ENCODE data around the gene RNF31. TPM values are rescaled to one million over a fixed set of nuclear protein-coding genes. Genes with fewer than 3 reads are reported as not detected.
A peak's percentile ranks its signal among the peaks of the same experiment; 100 is the strongest.

The RNF31 gene
- total and polyA plus RNA-seq, 2 of the 13 experiments (the other 11 are each of a cell fraction or from before 2014, with no cell fraction given), result 48.2 to 86.8 TPM

- TF ChIP-seq ZNF740 (CRISPR knock-in tag; IDR thresholded peaks at IDR 0.05), result peak; percentile 87; the same call in 1 of the 2 replicates
- TF ChIP-seq ATF2 (CRISPR knock-in tag; IDR thresholded peaks at IDR 0.05), result peak; percentile 33; the same call in 1 of the 2 replicates
- TF ChIP-seq SRY (CRISPR knock-in tag; IDR thresholded peaks at IDR 0.05), result no peak
- TF ChIP-seq ZNF644 (CRISPR knock-in tag; IDR thresholded peaks at IDR 0.05; ENCODE audit: low read depth), result peak; percentile 76; the same call in 1 of the 2 replicates
- no peak for TF ChIP-seq SCMH1 (CRISPR knock-in tag; IDR thresholded peaks at IDR 0.05; ENCODE audit: borderline replicate concordance)
- peak; percentile 84 for TF ChIP-seq ZBTB43 (CRISPR knock-in tag; conservative IDR thresholded peaks at IDR 0.05)
- peak; percentile 68; the same call in 1 of the 2 replicates for TF ChIP-seq RXRB (CRISPR knock-in tag; IDR thresholded peaks at IDR 0.05; ENCODE audit: borderline replicate concordance)
- TF ChIP-seq SMAD1 (CRISPR knock-in tag; IDR thresholded peaks at IDR 0.05; ENCODE audit: borderline replicate concordance, low read depth), result no peak
- TF ChIP-seq SP4 (CRISPR knock-in tag; IDR thresholded peaks at IDR 0.05), result no peak
- TF ChIP-seq ZSCAN9 (CRISPR knock-in tag; IDR thresholded peaks at IDR 0.05; ENCODE audit: borderline replicate concordance), result peak; percentile 50; the same call in 1 of the 2 replicates
- TF ChIP-seq TRAFD1 (CRISPR knock-in tag; IDR thresholded peaks at IDR 0.05; ENCODE audit: borderline replicate concordance), result peak; percentile 89; the same call in 1 of the 2 replicates
- peak; percentile 13; the same call in 1 of the 2 replicates for TF ChIP-seq SIX4 (CRISPR knock-in tag; IDR thresholded peaks at IDR 0.05)
- TF ChIP-seq HOXD1 (CRISPR knock-in tag; IDR thresholded peaks at IDR 0.05), result no peak; the same call in none of the 2 replicates
- TF ChIP-seq ZNF335 (CRISPR knock-in tag; IDR thresholded peaks at IDR 0.05), result 0 out of 2 replicates have a peak, but pooled peaks have one; percentile 14
- TF ChIP-seq NR2C2 (CRISPR knock-in tag; IDR thresholded peaks at IDR 0.05; ENCODE audit: borderline replicate concordance), result no peak
- TF ChIP-seq HNRNPH1 (optimal IDR thresholded peaks at IDR 0.05; ENCODE audit: low read depth, low read length), result no peak
- TF ChIP-seq SOX5 (CRISPR knock-in tag; IDR thresholded peaks at IDR 0.05; ENCODE audit: borderline replicate concordance), result no peak; the same call in none of the 2 replicates
- TF ChIP-seq ETS1 (CRISPR knock-in tag; IDR thresholded peaks at IDR 0.05), result no peak
- no peak for TF ChIP-seq ZNF652 (CRISPR knock-in tag; IDR thresholded peaks at IDR 0.05; ENCODE audit: borderline replicate concordance, low read depth)
- TF ChIP-seq TFAP4 (IDR thresholded peaks at IDR 0.05; ENCODE audit: borderline replicate concordance, low read depth), result peak; percentile 60; the same call in 1 of the 2 replicates
- no peak for TF ChIP-seq ZNF34 (CRISPR knock-in tag; IDR thresholded peaks at IDR 0.05; ENCODE audit: borderline replicate concordance)
These were observed 783 bp upstream of the RNF31 start, which contains the start of gene PSME2 (continued) for GRCh38 chr14:24146453-24146977.

Data from HepG2 (cell line).